ENCODE data around the gene DEK. TPM values are rescaled to one million over a fixed set of nuclear protein-coding genes. Genes with fewer than 3 reads are reported as not detected.
A peak's percentile ranks its signal among the peaks of the same experiment; 100 is the strongest.
"Not testable (repeated sequence)": the region's sequence is repeated elsewhere in the genome, so short reads cannot be mapped to it uniquely, and the experiment has no call there.

The DEK gene
- 54.3 TPM for total RNA-seq
- long read RNA-seq, transcript DEK-202 (11 exons, 3,427 nt), result major isoform, 27 of 59 reads
- long read RNA-seq, partial matches to known transcripts, result 27 of 59 reads
- long read RNA-seq, other reads (novel, unspliced or antisense), result 3 of 59 reads

- peak; percentile 94 for DNase-seq (ENCODE audit: low spot score)
Measured at GRCh38 chr6:18264219-18264922, at the start of gene DEK. Gene DEK, minus strand, starts transcription at chr6:18264530. Its CDS starts 543 bp downstream, at chr6:18263987.

GRCh38 chr6:18312368-18312767 is 48.0 kb upstream of the DEK start:
- no peak for DNase-seq (ENCODE audit: low spot score)

DNA sequence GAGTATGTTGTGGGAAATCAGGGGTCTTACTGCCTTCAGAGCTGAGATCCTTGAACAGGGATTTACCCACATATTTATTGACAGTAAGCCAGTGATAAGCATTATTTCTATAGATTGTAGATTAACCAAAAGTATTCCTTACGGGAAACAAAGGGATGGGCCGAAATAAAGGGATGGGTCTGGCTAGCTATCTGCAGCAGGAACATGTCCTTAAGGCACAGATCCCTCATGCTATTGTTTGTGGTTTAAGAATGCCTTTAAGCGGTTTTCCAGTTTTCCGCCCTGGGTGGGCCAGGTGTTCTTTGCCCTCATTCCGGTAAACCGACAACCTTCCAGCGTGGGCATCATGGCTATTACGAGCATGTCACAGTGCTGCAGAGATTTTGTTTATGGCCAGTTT is 45.7 kb upstream of the DEK start:
- DNase-seq (ENCODE audit: low spot score), result not testable (repeated sequence)

- no peak for DNase-seq (ENCODE audit: low spot score)
Measured at GRCh38 chr6:18309046-18309445, 44.7 kb upstream of the DEK start.

DNA sequence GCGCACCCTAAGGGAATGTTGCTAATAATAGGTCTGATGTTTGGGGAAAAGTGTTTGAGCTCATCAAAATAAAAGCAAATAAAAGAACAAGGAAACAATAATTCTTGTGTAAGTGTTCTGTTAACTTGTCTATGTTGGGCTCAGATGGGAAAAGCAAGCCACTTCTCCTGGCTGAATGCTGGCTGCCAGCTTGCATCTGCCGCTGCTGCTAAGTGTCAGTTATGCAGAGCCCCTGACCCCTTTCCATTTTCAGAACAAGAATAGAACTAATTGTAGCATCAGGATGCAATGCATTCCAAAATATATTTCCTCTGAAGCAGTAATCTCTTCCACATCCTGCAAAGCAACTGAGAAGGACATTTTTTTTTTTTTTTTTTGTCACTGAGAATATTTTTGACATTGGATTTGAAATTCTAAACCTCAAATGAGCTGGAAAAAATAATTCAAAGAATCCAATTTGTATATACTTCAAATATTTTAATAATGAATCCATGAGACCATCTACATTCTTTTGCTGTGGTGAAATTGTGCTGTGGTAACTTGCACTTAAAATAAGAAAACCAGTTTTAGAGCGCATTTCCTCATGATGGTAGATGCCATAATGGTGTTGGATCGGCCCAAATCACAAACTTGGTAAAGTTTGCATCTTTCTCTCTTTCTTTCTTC is 43.9 kb upstream of the DEK start:
- no peak for DNase-seq (ENCODE audit: low spot score)

GRCh38 chr6:18306977-18307376 is 42.6 kb upstream of the DEK start:
- no peak for DNase-seq (ENCODE audit: low spot score)

DNA sequence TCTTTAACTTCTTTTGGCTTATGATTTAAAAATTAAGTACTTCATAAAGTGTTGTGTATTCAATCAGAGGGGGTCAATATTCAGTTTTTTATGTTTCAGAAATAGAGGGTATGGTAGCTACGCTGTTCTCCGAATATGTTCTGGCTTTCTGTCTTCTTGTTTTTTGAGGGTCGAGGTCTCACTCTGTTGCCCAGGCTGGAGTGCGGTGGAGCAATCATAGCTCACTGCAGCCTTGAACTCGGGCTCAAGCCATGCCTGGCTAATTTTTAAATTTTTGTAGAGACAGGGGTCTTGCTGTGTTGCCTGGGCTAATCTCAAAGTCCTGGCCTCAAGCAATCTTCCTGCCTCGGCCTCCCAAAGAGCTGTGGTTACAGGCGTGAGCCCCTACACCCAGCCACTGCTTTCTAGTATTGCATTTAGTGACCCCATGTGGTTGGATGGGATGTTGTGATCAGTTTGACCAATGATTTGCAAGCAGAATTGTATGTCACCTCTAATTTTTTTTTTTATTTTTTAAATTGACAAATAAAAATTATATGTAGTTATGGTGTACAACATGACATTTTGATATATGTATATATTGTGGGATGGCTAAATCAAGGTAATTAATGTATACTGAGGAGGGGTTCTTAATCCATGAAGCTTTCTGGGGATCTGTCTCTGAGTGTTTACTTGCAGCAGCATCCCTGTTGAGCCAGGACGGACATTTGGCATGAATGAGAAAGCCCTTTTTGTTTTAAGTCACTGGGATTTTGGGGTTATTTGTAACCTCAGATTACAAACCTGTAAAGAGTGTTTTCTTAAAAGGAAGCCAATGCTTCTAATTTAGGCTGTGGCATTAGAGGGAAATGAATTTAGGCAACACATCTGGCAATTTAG is 38.5 kb upstream of the DEK start:
- no peak for DNase-seq (ENCODE audit: low spot score)

DNA sequence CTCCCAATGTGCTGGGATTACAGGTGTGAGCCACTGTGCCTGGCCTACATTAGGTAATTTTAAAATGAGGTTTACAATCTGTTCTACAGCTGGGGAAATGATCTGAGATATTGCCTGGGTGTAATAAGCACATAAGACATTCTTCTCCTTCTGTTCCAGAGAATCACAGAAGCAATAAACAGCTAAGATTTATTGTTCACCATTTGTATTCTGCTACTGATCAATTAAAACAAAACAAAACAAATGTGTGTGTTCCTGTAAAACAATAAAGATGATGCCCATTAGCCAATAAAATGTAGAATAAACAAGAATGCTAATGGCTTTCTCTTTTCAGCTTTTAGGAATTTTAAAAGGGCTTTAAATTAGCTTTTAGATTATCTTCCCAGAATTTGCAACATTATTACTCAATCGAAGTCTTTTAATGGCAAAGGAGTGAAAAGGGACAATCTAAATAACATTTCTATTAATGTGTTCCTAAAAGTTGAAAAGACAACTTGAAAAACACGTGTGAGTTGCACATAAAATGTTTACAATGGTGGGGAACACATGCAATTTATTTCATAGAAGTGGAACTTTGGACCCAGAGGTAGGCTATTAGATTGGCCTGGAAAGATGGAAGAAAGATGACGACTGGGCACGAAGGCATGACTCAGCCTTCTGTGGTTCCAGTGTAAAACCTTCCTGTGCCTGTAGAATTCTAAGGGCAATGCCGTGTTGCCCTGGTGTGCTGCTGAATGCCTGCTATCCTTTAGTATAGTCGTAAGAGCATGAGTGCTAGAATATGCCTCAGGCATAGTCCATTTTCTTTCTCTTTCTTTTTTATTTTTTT is 29.0 kb upstream of the DEK start:
- no peak for DNase-seq (ENCODE audit: low spot score)

GRCh38 chr6:18289283-18289682 is 25.0 kb upstream of the DEK start:
- DNase-seq (ENCODE audit: low spot score), result no peak

DNA sequence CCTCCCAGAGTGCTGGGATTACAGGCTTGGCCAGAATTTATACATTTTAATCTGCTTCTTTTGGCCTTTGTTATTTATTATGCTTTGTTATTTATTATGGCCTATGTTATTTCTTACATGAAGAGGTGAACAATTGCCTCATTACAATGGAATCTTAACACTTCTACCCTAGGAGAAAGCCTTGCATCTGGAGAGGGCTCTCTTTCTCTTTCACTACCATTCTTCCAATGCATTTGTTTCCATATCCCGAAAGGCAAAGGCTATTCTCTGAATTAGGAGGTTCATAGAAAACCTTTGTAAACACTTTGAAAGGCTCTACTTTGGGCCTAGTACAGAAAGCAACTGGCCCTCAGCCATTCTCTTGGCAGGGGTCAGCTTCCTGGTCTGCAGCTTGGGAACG is 19.9 kb upstream of the DEK start:
- no peak for DNase-seq (ENCODE audit: low spot score)

- no peak for DNase-seq (ENCODE audit: low spot score)
Measured at GRCh38 chr6:18281564-18281963, 17.2 kb upstream of the DEK start.

GRCh38 chr6:18280084-18280483 is 15.8 kb upstream of the DEK start:
- no peak for DNase-seq (ENCODE audit: low spot score)

DNA sequence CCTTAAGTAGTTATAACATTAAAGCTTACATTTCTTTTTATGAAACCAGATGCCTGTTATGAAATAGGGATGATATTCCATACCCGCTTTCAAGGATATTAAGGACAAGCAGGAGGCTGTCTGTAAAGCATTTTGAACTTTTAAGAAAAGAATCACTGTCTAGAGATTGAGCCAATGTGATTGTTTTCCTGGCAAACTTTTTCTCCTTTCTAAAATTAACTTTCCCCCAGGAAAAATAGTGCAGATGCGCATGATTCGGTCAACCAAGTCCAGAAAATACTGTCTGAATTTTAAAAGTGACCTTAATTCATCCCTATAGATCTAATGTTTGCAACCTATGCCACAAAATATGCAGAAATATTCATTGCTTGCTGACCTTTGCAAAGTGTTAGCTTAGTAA is 15.1 kb upstream of the DEK start:
- DNase-seq (ENCODE audit: low spot score), result no peak

DNA sequence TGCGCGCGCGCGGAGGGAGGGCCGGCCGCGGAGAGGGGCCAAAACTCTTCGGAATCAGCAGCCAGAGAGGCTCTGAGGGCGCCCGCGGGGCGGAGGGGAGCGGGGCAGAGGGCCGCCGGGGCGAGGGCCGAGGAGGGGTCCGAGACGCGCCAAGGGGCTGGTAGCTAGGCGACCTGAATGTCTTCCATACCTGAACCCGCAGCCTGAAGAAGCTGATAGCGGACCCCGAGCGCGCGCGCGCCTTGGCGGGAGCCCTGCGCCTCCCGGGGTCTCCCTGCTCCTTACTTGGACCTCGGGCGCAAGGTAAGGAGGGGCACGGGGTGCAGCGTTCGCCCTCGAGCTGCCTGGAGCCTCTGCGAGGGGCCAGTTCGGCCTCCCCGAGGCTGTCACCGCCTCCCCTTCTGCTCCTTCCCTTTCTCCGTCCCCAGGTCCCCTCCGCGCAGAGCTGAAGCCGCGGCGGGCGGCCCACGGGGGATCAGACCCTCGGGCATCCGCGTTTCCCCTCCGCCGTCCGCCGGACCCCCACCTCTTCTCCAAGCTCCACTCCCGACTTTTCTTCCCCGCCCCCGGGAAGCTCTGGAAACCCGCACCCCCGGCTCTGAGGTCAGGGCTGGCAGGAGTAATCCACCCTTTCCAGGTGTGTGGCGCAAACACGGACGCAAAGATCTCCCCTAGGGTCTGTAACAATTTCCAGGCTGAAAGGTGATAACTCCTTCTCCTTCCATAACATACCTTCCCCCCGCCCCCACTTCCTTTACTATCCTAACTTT is 13.1 kb upstream of the DEK start:
- DNase-seq (ENCODE audit: low spot score), result no peak

DNA sequence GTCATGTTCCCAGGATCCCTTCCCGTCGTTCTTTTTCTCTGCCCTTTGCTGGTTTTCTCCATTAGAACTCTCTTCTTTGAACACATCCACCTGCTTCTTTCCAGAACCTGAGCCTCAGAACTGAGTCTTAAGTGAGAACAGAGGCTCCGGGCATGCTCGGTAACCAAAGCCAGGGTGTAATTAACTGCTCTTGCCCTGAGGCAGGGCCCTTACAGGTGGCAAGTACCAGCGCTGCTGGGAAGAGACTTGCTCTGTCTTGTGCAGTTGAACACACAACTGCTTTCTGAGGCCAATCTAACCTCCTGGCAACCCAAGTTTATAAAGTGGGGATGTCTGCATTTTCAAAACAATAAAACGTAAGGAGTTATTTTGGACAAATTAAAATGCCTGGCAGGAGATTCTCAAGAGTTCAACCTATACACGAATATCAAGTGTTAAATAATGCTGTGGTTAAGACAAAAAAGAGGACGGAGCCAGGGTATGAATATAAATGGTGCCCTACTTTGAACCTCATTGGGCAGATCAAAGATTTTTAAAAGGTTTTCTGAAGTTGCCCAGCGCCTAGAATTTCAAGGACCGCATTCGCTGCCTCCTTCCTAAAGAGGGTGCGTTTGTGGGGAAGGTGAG is 12.4 kb upstream of the DEK start:
- no peak for DNase-seq (ENCODE audit: low spot score)

DNA sequence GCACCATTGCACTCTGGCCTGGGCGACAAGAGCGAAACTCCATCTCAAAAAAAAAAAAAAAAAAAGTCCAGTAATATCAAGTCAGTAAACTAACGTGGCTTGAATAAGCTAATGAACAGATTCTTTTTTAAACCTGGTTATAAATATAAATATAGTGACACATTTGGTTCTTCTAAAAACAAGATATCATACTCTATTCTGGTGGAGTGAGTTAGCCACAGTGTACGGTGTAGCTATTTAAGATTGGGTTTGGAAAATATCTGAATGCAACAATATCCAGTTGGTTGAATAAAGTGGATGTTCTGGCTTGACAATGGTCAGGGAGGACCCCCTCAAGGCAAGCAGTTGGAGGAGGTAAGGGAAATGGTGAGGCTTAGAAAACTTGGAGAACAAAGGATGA is 5.9 kb upstream of the DEK start:
- no peak for DNase-seq (ENCODE audit: low spot score)

GRCh38 chr6:18269717-18270116 is 5.4 kb upstream of the DEK start:
- no peak for DNase-seq (ENCODE audit: low spot score)

DNA sequence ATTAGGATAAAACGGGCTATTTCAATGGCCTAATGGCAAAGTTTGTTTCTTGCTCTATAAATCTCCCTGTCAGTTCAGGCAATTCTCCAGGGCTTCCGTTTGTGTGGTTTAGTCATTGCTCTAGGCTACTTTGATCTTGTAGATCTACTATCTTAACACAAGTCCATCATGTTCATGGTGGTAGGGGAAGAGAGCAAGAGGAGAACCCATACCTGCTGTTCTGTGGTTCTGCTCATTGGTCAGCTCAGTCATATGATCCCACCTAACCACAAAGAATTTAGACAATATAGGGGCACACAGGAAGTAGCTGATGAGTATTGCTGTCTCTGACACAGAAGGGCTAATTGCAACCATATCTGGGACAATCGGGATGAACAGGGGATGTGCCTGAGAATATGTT is 4.9 kb upstream of the DEK start:
- no peak for DNase-seq (ENCODE audit: low spot score)

- no peak for DNase-seq (ENCODE audit: low spot score)
Measured at GRCh38 chr6:18268066-18268465, 3.7 kb upstream of the DEK start.

DNA sequence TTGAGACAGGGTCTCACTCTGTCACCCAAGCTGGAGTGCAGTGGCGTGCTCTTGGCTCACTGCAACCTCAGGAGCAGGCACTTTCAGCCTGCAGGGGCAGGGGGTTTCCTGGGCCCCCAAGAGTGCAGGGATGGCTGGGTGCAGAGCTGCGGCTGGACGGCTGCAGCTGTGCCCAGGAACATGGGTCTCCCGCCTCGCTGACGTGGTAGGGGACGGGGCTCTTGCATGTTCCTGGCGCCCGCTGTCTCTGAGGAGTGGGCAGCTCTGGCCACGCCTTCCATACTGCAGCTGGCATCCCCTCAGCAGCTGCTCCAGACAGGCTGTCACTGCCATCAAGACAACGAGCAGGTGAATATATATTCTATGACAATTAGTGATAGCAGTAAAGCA is 2.2 kb upstream of the DEK start:
- DNase-seq (ENCODE audit: low spot score), result no peak

All from mesenteric fat pad (tissue), 1 donor.